Chondrocyte (in vitro differentiated cells): ENCODE data around the gene PDCD1LG2. TPM values are rescaled to one million over a fixed set of nuclear protein-coding genes. Genes with fewer than 3 reads are reported as not detected.

ENCODE experiments used
- DNase-seq: peaks from one replicate; pipeline ENCODE4 v3.0.0; 2021; ENCODE audit warnings: mixed read lengths, low spot score
- H3K27ac Mint-ChIP-seq: one replicate; pipeline ENCODE4 v1.8.0; 2021; ENCODE audit warnings: mild to moderate bottlenecking, moderate library complexity, mixed read lengths; ENCODE audit not compliant: unreplicated experiment
- H3K27me3 Mint-ChIP-seq: 2 replicates; pipeline ENCODE4 v1.8.0; 2021; ENCODE audit warnings: low read depth, mixed read lengths
- H3K36me3 Mint-ChIP-seq: 2 replicates; pipeline ENCODE4 v1.8.0; 2021; ENCODE audit warnings: low read depth, mixed read lengths
- H3K4me1 Mint-ChIP-seq: 2 replicates; pipeline ENCODE4 v1.8.0; 2021; ENCODE audit warnings: low read depth, mild to moderate bottlenecking, mixed read lengths
- H3K4me3 Mint-ChIP-seq: one replicate; pipeline ENCODE4 v1.8.0; 2021; ENCODE audit warnings: mild to moderate bottlenecking, moderate library complexity, mixed read lengths; ENCODE audit not compliant: unreplicated experiment
- H3K9me3 Mint-ChIP-seq: 2 replicates; pipeline ENCODE4 v1.8.0; 2021; ENCODE audit warnings: low read depth, mixed read lengths
- CTCF ChIP-seq: fragments of 200-600 bp; sonication (generic); IDR thresholded peaks from 2 replicates; pipeline ENCODE4 v1.5.0; 2021; ENCODE audit warnings: antibody characterized with exemption, mild to moderate bottlenecking, moderate library complexity
- total RNA-seq: library from RNA; stranded (reverse); gene quantifications from 3 replicates; pipeline ENCODE4 v1.2.1, GENCODE V29; 2021

PDCD1LG2 gene
- total RNA-seq, 1 donor from 2014 or later = 1.1 TPM

GRCh38 chr9:5552301-5552700, 42.0 kb downstream of the PDCD1LG2 start:
- no peak for DNase-seq
- Mint-ChIP-seq H3K9me3 (no peaks in the 10 kb centered on the region), H3K4me1 (peaks cover 45% of the 10 kb centered on the region), H3K27me3 (no peaks in the 10 kb centered on the region), H3K36me3 (peaks cover 3% of the 10 kb centered on the region), H3K4me3 (no peak overlapping the region), H3K27ac (no peak overlapping the region)
- no peak for TF ChIP-seq CTCF

DNA sequence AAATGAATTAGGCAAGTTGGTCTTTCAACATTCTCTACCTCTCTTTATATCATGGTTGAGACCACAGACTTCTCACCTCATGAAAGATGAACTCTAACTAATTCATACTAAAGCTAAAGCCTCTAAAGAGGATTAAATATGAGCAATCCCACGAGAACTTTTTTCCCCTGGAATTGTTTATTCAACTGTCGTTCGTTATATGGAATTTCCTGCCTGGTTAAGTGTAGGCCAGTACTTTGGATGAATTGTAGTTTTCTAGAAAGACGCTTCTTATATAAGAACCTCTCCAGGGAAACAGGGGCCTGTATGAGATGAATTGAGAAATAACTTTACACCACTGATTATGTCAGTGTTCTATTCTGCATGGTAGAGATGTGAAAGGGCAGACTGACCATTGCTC, 42.9 kb downstream of the PDCD1LG2 start:
- no peak for TF ChIP-seq CTCF
- peaks cover 53% of the 10 kb centered on the region for H3K4me1 Mint-ChIP-seq
- no peak for DNase-seq
- peaks cover under 1% of the 10 kb centered on the region for H3K36me3 Mint-ChIP-seq
- peak overlapping the region; percentile 86 for H3K27ac Mint-ChIP-seq
- no peak overlapping the region for H3K4me3 Mint-ChIP-seq
- H3K27me3 Mint-ChIP-seq = no peaks in the 10 kb centered on the region
- no peaks in the 10 kb centered on the region for H3K9me3 Mint-ChIP-seq

DNA sequence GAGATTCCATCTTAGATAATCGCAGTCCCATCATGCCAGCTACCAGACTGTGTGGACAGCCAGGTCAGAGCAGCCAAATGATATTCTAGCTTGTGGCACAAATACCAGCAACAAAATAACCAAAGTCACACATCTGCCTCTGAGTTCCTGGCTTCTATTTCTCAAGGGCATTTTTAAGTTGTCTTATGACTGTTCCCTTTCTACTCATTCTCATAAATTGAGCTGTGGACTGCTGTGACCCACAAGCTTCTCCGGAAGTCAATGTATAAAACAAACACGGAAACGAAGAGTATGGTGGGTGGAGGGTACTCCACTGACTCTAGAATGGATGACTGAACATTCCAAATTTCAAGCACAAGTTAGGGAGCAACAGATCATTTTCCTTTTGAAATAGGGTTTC, 43.9 kb downstream of the PDCD1LG2 start:
- peak overlapping the region; percentile 86 for H3K27ac Mint-ChIP-seq
- H3K27me3 Mint-ChIP-seq = no peaks in the 10 kb centered on the region
- H3K4me3 Mint-ChIP-seq = no peak overlapping the region
- H3K9me3 Mint-ChIP-seq = no peaks in the 10 kb centered on the region
- no peak for DNase-seq
- H3K36me3 Mint-ChIP-seq = peaks cover 2% of the 10 kb centered on the region
- TF ChIP-seq CTCF = no peak
- H3K4me1 Mint-ChIP-seq = peaks cover 58% of the 10 kb centered on the region

DNA sequence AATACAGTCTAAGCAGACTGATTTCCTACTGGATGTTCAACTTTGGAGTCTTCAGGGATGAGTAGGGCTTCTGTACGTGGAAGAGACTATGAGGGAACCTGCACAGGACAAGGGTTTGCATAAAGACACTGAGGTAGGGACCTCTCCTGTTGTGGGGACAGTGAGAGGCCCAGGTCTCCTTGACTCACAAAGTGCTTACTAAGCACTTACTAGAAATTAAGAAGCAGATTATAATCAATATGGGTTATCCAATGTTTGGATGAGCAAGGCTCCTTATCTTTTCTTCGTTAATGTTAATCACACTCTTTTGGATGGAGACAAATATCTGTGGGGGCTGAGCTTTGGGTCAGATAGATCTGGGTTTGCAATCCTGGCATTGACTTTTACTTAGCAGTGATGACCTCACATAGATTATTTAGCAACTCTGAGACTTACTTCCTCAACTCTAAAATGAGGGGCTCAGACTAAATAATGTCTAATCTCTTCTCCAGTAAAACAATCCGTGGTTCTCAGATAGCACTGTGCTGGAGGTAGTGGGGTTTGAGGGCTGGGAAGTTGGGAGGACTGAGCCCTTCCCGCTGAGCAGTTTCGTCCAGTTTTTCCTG, 45.9 kb downstream of the PDCD1LG2 start:
- H3K4me3 Mint-ChIP-seq = no peak overlapping the region
- no peak for TF ChIP-seq CTCF
- DNase-seq = no peak
- H3K4me1 Mint-ChIP-seq = peaks cover 48% of the 10 kb centered on the region
- no peak overlapping the region for H3K27ac Mint-ChIP-seq
- no peaks in the 10 kb centered on the region for H3K9me3 Mint-ChIP-seq
- peaks cover 2% of the 10 kb centered on the region for H3K36me3 Mint-ChIP-seq
- H3K27me3 Mint-ChIP-seq = no peaks in the 10 kb centered on the region

DNA sequence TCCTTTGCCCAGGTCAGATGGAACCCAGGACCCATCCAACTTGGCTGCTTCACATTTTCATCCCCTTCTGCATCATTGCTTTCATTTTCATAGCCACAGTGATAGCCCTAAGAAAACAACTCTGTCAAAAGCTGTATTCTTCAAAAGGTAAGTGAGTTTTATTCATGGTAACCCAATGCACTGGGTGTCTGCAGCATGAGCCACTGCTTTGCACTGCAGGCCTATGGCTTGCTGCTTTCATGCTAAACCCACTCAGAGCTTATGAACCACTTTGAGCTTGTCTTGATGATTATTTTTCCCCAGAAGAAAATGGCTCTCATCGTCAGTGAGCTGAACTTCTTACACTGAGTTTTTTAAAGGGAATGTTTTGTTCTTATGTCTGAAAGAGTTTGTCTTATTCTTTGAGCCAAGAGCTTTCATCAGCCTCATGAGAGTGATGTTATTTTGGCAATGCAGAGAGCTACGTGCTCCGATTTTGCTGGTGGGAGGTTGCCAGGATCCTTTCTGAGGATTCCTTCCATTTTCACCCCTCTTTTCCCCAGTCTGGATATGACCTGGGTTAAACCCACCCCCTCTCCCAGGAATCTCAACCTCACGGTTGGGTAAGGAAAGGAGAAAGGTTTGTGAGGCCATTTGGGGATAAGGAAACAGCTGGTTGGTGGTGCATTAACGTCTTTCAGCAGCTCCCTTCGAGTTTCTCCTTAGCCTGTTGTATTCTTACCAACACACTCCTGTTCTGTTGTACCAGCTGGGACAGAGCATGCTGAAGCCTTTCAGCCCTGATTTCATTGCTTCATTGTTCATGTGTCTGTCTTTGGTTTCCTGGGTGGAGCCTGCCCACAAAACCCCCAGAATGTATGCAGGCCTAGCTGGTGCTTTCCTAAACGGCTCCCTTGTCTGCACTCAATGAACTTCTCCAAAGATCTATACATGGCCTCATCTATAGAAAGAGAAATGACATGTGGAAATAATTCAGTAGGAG, 47.6 kb downstream of the PDCD1LG2 start:
- TF ChIP-seq CTCF = no peak
- peaks cover 2% of the 10 kb centered on the region for H3K36me3 Mint-ChIP-seq
- H3K27ac Mint-ChIP-seq = peak overlapping the region; percentile 23
- no peaks in the 10 kb centered on the region for H3K27me3 Mint-ChIP-seq
- no peak overlapping the region for H3K4me3 Mint-ChIP-seq
- peaks cover 5% of the 10 kb centered on the region for H3K9me3 Mint-ChIP-seq
- peaks cover 39% of the 10 kb centered on the region for H3K4me1 Mint-ChIP-seq
- no peak for DNase-seq
